ENCODE data around the gene LMBR1L. TPM values are rescaled to one million over a fixed set of nuclear protein-coding genes. Genes with fewer than 3 reads are reported as not detected.
"Not testable (repeated sequence)": the region's sequence is repeated elsewhere in the genome, so short reads cannot be mapped to it uniquely, and the experiment has no call there.

LMBR1L gene
- total and polyA plus RNA-seq, 2 donors (not counting 1 experiment from before 2014, with no cell fraction given): 30.9 to 53.2 TPM

DNA sequence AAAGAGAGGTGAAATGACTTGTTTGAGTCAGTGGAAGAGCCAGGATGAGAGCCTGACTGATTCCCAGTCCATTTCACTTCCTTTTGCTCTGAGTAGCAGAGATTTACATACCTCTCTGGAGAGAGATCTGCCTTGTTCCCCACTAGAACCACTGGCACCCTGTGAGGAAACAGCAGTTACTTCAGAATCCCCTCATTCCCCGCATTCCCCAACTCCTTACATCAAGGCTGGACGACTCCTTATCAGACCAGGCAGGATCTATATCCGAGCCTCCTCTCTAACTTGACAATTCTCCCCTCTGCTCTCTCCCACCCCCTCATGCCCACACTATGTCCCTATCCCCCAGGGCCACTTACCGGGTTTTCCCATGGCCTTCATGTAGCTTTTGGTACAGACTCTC is 44.5 kb downstream of the LMBR1L start:
- H4K20me1 ChIP-seq (ENCODE audit: control insufficient read depth, extremely low read depth, insufficient read depth, low read length): no peaks in the 10 kb centered on the region
- no peaks in the 10 kb centered on the region for H3K79me2 ChIP-seq (ENCODE audit: control insufficient read depth, insufficient read depth, low read length)
- H3K4me1 ChIP-seq (ENCODE audit: control insufficient read depth, extremely low read depth, insufficient read depth, low read length): peaks cover 8% of the 10 kb centered on the region
- no peak for DNase-seq (ENCODE audit: low read depth in 2 of 2)
- no peak overlapping the region for H2AFZ ChIP-seq (ENCODE audit: low read length)
- no peak overlapping the region for H3K27ac ChIP-seq (ENCODE audit: insufficient read depth, low read length)
- no peaks in the 10 kb centered on the region for H3K9me3 ChIP-seq (ENCODE audit: control insufficient read depth, insufficient read depth, low read depth, low read length)
- H3K9ac ChIP-seq (ENCODE audit: insufficient read depth, low read length): no peak overlapping the region
- H3K4me3 ChIP-seq (replicated peaks in 1 of 4; ENCODE audit: control extremely low read depth in 1 of 4, insufficient read depth in 1 of 4, low read depth in 3 of 4, low read length in 4 of 4): no peak overlapping the region
- H3K4me2 ChIP-seq (ENCODE audit: extremely low read depth, insufficient read depth, low read length): no peak overlapping the region
- TF ChIP-seq EZH2 (IDR thresholded peaks at IDR 0.05; ENCODE audit: low read length, missing control alignments): no peak
- no peak for TF ChIP-seq CTCF (conservative IDR thresholded peaks at IDR 0.05 in 1 of 2, IDR thresholded peaks at IDR 0.05 in 1 of 2; ENCODE audit: low read depth in 1 of 2, low read length in 2 of 2)
- no peaks in the 10 kb centered on the region for H3K36me3 ChIP-seq (ENCODE audit: control insufficient read depth, insufficient read depth, low read length)
- H3K27me3 ChIP-seq (ENCODE audit: control insufficient read depth, insufficient read depth, low read length): no peaks in the 10 kb centered on the region

- no peak overlapping the region for H3K9ac ChIP-seq (ENCODE audit: insufficient read depth, low read length)
These were observed 45.9 kb downstream of the LMBR1L start for GRCh38 chr12:49064767-49065152.

DNA sequence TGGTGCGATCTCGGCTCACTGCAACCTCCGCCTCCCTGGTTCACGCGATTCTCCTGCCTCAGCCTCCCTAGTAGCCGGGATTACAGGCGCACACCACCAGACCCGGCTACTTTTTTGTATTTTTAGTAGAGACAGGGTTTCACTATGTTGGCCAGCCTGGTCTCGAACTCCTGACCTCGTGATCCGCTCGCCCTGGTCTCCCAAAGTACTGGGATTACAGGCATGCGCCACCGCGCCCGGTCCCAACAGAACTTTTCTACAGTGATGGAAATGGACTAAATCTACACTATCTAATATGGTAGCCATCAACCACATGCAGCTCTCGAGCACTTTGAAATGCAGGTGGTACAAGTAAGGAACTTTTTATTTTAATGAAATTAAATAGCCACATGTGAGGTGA is 48.7 kb downstream of the LMBR1L start:
- H3K36me3 ChIP-seq (ENCODE audit: control insufficient read depth, insufficient read depth, low read length); H3K9me3 ChIP-seq (ENCODE audit: control insufficient read depth, insufficient read depth, low read depth, low read length); H3K4me1 ChIP-seq (ENCODE audit: control insufficient read depth, extremely low read depth, insufficient read depth, low read length); H3K4me3 ChIP-seq (replicated peaks in 1 of 4; ENCODE audit: control extremely low read depth in 1 of 4, insufficient read depth in 1 of 4, low read depth in 3 of 4, low read length in 4 of 4); H3K27ac ChIP-seq (ENCODE audit: insufficient read depth, low read length); H4K20me1 ChIP-seq (ENCODE audit: control insufficient read depth, extremely low read depth, insufficient read depth, low read length); H2AFZ ChIP-seq (ENCODE audit: low read length); H3K9ac ChIP-seq (ENCODE audit: insufficient read depth, low read length); DNase-seq (ENCODE audit: low read depth in 2 of 2); H3K27me3 ChIP-seq (ENCODE audit: control insufficient read depth, insufficient read depth, low read length): not testable (repeated sequence)
- H3K4me2 ChIP-seq (ENCODE audit: extremely low read depth, insufficient read depth, low read length): peak overlapping the region; percentile 68
- H3K79me2 ChIP-seq (ENCODE audit: control insufficient read depth, insufficient read depth, low read length): peaks cover 38% of the 10 kb centered on the region

More at GRCh38 chr12:49064767-49065152, 45.9 kb downstream of the LMBR1L start:
- H3K27me3 ChIP-seq (ENCODE audit: control insufficient read depth, insufficient read depth, low read length): no peaks in the 10 kb centered on the region
- H3K4me1 ChIP-seq (ENCODE audit: control insufficient read depth, extremely low read depth, insufficient read depth, low read length): peaks cover 6% of the 10 kb centered on the region
- no peak for TF ChIP-seq CTCF (conservative IDR thresholded peaks at IDR 0.05 in 1 of 2, IDR thresholded peaks at IDR 0.05 in 1 of 2; ENCODE audit: low read depth in 1 of 2, low read length in 2 of 2)
- no peak for TF ChIP-seq EZH2 (IDR thresholded peaks at IDR 0.05; ENCODE audit: low read length, missing control alignments)
- no peak overlapping the region for H3K4me3 ChIP-seq (replicated peaks in 1 of 4; ENCODE audit: control extremely low read depth in 1 of 4, insufficient read depth in 1 of 4, low read depth in 3 of 4, low read length in 4 of 4)
- H3K79me2 ChIP-seq (ENCODE audit: control insufficient read depth, insufficient read depth, low read length): peaks cover 10% of the 10 kb centered on the region
- no peak overlapping the region for H2AFZ ChIP-seq (ENCODE audit: low read length)
- H3K36me3 ChIP-seq (ENCODE audit: control insufficient read depth, insufficient read depth, low read length): no peaks in the 10 kb centered on the region
- no peaks in the 10 kb centered on the region for H4K20me1 ChIP-seq (ENCODE audit: control insufficient read depth, extremely low read depth, insufficient read depth, low read length)
- H3K27ac ChIP-seq (ENCODE audit: insufficient read depth, low read length): no peak overlapping the region
- H3K9me3 ChIP-seq (ENCODE audit: control insufficient read depth, insufficient read depth, low read depth, low read length): no peaks in the 10 kb centered on the region
- DNase-seq (ENCODE audit: low read depth in 2 of 2): no peak
- no peak overlapping the region for H3K4me2 ChIP-seq (ENCODE audit: extremely low read depth, insufficient read depth, low read length)
